HTR-8/SVneo (cell line): ENCODE data around the gene TNRC18.
"Not testable (repeated sequence)": the region's sequence is repeated elsewhere in the genome, so short reads cannot be mapped to it uniquely, and the experiment has no call there.

ENCODE experiments used
- DNase-seq: peaks from one replicate; pipeline ENCODE4 v3.0.0; 2011; ENCODE audit warnings: low spot score, mixed read lengths; ENCODE audit not compliant: insufficient read length
- FAIRE-seq: peaks from 2 replicates; lab custom pipeline; 2011; peaks lifted over from hg19 to GRCh38; lab: Jason Lieb, UNC

The TNRC18 gene

DNA sequence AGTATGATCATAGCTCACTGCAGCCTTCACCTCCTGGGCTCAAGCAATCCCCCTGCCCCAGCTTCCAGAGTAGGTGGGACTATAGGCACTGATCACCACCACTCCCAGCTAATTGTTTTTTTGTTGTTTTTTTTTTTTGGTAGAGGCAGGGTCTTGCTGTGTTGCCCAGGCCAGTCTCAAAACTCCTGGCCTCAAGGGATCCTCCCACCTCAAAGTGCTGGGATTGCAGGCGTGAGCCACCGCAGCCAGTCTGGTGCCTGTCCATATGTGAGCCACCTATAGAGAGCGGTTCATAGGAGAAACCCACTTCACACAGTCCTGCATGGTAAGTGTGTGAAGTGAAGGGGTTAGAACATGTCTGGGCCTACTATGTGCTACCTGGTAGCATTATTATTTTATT is 93.3 kb downstream of the TNRC18 start:
- DNase-seq (no peak), FAIRE-seq (no peak)

DNA sequence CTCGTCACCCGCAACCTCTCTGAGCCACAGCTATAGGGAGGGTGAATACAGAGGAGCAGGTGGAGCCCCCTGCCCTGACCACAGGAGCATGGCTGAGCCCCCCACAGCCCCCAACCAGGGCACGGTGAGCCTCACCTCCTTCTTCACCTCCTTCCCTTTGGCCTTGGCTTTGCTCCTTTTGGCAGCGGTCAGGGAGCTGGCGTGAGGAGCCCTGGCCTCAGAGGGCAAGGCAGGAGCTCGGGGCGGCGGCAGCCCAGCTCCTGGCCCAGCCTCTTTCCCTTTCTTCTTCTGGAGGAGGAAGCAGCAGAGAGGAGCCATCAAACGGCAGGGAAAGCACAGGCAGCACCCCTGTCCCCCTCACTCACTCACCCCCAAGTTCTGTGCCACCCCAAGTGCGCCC is 98.7 kb downstream of the TNRC18 start:
- DNase-seq (no peak), FAIRE-seq (no peak)

DNA sequence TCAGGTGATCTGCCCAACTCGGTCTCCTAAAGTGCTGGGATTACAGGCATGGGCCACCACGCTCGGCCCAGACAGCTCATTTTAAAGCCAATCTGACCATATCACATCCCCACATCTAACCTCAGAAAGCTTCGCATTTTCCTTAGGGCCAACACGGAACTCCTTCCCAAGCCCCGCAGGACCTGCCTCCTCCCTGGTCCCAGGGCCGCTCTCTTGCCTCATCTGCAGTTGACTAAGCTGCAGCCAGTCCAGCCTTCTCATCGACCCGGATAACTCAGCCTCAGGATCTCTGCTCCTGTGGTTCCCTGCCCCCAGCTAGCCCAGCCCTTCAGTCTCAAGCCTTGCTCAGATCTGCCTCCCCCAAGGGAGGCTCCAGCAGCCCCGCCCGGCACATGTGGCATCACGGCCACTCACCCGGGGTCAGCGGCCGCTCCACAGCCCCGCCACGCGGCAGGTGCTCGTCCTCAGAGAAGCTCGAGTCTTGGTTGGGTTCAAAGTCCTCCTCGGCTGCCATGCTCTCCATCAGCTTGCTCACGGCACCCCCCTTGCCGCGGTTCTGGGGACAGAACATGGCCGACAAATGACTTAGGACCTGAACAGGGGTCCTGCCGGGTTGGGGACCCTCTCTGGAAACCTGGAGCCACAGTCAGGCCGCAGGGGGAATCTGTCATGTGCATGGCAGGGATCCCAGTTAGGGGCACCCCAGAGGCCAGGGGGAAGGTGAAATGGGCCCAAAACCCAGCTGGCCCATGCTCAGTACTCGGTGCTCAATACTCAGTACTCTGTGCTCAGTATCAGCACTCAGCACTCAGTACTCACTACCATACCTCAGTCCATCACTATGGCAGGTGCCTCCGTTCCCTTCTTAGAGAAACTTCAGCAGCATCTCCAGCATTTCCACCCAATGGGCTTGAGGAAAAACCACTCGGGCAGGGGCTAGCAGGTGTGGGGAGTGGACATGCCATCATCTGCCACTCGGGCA is 99.5 kb downstream of the TNRC18 start:
- not testable (repeated sequence) for DNase-seq, FAIRE-seq

DNA sequence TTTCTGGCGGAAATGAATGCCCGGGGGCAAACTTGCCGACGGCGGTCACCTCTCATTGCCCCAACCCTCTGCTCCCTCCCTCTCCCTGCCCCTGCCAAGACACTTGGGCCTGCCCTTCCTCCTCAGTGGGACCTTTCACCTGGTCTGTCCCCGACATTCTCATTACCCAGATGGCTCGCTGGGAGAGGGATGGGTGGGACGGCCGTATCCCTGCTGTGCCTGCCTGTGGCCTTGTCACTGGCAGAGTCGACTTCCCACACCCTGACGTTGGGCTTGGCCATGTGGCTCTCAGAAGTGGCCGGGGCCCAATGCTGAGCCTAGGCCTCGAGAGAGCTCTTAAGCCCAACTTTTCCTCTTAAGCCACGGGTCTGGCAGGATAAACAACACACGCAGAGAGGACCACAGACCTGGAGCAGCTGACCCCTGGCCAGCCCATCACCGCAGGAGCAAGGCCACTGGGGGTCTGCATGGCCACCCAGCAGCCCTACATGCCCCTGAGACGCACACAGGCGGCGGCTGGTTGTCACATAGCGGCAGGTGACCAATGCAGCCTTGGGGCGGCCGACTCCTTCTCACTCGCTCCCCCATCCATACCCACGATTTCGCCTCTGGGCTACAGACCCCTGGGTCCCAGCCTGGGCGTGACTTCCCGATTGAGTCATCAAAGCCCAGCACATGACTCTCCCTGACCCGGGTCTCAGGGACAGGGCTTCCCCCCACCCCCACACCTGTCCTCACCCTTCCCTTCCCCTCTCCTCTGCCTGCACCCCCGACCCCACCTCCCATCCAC is 100.8 kb downstream of the TNRC18 start:
- DNase-seq = no peak
- FAIRE-seq = no peak

DNA sequence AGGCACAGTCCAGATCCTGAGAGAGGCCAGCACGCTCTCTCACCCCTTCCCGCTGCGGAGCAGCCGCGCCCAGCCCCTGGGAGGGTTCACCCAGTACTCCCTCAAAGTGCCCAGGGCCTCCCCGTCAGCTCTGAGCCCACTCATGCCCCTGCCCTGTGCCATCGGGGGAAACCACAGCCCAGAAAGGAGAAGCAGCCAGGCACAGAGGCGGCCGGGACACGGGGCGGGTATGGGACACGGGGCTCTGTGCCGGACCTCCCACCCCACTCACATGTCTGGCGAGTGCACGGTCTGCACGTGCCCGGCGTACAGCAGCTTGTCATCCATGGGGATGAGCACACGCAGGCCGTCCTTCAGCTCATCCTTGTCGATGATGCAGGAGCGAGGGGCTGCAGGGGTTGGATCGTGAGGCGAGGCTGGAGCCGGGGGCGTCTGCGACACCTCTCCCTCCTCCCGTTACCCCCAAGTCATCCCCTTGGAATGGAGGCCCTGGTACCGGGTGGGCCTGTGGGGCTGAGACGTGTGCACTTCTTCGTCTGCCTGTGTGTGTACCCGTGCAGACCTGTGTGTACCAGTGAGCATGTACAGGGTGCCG is 102.7 kb downstream of the TNRC18 start:
- FAIRE-seq = no peak
- no peak for DNase-seq

DNA sequence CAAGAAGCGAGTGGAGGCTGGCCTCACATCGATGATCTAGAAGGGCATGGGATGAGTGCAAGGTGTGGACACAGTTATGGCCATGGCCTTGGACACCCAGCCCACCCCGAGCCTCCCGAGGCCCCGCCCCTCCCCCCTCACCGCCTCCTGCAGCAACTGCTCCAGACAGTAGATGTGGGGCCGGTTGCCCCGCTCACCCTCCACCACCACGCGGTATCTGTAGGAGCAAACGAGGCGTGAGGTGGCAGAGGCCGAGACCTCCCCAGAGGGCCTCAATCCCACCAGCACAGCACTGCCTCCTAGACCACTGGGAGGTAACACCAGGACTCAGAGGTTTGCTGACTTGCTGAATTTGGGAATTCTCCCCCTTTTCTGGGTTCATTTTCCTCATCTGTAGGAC is 103.2 kb downstream of the TNRC18 start:
- FAIRE-seq (no peak), DNase-seq (no peak)

DNA sequence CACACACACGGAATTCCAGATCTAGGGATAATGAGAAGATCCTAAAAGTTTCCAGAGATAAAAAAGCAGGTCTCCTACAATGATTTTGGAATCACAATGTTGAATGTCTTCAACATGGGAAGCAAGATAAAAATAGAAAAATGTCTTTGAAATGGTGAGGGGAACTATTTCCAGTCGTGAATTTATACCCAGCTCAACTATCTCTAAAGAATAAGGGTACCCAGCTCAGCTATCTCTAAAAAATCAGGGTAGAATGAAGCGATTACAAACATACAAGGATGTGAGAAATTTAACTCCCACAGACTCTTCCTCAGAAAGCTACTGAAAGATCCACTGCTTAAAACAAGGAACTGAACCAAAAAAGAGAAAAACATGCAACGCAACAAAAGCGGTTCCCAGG is 105.0 kb downstream of the TNRC18 start:
- not testable (repeated sequence) for DNase-seq, FAIRE-seq

DNA sequence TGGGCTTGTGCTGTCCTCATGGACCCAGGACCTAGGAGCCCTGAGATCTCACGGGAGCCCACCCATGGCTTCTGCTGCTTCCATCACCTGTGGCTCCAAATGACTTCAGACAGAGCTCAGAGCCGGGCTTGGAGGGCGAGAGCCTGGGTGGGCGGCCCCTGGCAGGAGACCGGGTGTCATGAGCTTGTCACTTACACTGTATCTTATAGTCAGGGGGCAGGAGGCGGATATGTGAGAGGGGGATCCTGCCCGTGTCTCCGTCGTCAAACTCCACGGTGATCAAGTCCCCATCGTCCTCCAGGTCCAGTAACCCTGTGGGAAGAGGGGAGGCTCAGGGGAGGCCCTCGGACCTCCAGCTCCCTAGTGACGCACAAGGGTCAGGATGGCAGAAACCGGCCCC is 107.9 kb downstream of the TNRC18 start:
- FAIRE-seq (no peak), DNase-seq (no peak)

DNA sequence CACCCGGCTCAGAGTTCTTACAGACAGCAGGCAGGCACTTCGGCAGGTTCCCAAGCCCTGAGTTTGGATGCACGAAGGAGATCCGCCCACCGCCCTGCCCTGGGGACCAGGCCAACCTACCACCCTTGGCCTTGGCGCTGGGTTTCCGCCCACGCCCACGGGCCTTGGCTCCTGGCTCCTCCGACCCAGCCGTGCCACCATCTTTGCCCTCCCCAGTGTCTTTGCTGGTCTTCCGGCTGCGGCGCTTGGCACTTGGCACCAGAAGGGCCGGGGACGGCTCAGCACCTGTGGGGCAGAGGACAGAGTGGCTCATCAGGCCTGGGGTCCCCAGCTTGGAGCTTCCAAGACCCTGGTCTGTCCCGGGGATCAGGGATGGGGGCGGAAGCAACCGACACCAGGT is 108.8 kb downstream of the TNRC18 start:
- FAIRE-seq = no peak
- DNase-seq = no peak

DNA sequence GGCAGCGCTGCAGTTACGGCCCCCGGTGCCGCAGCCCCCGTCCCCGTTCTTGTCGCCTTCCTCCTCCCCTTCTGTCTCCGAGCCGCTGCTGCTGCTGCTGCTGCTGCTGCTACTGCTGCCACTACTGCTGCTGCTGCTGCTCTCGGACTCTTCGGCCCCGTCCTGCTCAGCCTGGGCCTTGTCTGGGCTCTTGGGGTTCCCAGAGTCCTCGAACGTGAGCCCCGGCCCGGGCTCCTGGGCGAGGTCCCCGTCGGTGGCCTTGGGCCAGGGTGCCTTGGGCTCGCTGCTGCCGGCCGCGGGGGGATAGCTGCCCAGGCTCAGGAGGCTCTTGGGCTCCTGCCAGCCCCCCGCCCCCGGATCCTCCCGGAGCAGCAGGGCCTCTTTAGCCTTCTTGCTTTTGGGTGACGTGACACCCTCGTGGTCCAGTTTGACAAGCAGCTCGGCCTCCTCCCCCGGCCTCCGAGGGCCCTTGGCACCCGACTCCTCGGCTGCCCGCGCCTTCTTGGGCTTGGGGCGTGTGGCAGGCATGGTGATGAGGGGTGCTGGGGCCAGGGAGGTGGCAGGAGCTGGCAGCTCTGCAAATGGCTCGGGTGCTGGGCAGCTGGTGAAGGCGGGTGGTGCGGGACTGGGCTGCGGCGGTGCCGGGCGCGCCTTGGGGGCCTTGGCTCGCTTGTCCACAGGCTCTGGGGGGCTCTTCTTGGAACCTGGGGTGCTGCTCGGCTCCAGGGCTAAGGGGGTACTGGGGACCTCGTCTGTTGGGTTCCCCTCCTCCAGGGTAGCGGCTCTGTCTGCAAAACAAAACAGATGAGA is 110.4 kb downstream of the TNRC18 start:
- not testable (repeated sequence) for DNase-seq, FAIRE-seq

DNA sequence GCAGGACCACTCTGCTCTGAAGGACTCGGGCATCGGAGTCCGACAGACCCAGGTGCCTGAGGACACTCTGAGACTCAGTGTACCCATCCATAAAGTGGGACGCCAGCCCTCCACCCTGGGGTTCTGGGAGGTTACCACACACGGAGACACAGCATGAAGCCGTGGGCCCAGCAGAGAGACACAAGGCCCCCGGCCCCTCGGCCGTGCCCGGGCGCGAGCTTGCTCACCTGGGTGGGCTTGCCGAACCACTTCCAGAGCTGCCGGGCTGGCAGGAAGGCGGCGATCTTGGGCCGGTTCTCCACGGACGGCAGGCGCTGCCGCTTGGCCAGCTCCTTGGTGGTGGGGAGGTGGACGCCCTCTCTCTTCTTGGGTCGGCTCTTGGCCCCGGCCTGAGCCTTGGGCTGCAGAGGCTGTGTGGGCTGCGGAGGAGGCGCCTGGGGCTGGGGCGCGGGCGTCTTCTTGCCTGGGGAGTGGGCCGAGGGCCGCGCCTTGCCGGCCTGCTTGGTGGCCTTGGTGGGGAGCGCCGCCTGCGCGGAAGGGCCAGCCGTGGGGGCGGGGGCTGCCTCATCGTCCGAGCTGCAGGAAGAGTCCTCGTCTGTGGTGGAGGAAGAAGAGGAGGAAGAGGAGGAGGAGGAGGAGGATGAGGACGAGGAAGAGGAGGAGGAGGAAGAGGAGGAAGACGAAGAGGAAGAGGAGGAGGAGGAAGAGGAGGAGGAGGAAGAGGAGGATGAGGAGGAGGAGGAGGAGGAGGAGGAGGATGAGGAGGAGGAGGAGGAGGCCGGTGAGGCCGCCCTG is 111.2 kb downstream of the TNRC18 start:
- not testable (repeated sequence) for FAIRE-seq, DNase-seq

DNA sequence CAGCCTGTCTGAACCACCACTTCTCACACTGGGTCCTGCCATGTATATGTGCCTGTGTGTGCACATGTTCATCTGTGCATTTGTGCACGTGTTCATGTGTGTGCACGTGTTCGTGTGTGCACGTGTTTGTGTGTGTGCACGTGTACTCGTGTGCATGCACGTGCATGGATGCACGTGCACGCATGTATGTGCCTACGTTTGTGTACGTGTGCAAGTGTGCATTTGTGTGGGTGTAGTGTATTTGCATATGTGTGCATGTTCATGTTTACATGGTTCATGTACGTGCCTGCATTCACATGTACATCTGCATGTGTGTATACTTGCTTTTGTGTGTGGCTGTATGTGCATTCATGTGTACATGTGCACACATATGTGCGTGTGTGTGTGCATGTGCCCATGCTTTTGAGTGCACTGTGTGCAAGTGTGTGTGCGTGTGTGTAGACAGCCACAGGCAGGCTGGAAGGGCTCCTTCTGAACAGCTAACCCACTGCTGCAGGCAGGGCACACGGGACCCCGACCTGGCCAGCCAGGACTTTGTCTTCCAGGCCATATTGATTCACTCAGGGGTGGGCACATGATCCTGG is 112.7 kb downstream of the TNRC18 start:
- FAIRE-seq (peak; percentile 98), DNase-seq (no peak)

DNA sequence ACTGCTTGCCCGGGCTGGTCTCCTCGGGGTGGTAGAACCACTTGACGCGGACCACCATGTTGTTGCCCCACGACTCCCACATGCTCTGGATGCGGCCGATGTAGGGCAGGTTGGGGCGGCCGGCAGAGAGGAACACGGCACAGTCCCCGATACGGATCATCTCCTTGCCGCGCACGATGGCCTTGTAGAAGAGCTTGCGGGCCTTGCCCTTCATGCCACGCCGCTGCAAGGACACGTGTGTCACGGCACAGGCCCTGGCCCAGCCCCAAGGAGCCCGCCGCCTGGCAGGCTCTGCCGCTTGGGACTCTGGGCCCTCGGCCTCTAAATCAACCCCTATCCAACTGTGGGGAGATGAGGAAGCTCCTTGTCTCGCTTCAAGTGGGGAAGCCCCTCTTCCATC is 114.5 kb downstream of the TNRC18 start:
- DNase-seq (no peak), FAIRE-seq (no peak)

DNA sequence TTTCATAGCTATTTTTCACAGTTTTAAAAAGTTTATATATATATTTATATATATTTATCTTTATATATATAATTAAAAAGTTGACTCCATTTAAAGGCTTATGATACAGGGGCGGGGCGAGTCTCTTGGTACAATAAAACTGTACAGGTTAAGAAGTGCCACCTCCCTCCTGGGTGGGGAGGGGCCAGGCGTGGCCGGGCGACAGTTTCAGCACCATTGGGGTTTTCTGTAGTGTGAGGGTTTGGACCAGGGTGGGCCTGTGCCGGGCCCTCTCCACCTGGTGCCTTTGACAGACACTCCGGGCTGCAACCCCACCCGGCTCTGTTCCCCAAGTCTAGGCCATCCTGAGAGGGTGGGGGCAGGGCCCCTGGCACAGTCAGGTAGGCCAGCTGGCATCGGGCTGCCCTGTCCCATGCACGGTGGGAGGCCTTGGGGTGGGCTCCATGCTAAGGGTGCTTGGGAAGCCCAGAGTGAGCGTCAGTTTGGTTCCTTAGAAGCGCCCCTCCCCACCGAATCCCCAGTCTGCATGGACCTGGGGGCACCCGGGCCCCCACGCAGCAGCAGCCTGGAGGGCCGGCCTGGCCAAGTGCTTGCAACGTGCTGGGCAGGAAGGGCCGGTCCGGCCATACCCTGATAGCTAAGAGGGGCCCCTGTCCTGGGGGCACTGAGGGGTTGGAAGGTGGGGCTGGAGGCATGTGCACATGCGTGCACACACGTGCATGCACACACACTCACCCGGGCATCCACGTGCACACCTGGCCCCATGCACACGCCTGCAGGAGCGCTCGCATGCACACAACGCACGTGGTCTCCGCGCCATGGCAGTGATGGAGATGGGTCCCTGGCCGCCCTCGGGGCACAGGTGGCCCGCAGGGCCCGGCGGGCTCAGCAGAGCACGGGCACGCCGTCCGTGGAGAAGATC is 116.2 kb downstream of the TNRC18 start:
- FAIRE-seq, DNase-seq: not testable (repeated sequence)

DNA sequence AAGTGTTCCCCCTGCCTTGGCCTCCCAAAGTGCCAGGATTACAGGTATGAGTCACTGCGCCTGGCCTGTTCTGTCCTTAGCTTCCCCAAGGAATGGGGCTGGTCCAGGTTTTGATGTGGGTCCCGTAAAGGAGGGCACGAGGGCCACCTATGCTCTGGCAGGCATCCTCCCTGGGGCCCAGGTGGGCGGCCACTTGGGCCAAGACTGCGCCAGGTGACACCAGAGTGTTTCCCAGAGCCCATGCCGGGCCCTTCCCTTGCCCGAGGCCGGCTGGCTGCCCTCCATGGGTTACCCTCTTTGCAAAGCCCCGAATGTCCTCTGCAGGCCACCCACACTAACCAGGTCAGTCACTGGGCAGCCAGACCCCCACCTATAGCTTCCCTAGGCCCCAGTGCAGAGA is 118.6 kb downstream of the TNRC18 start:
- DNase-seq, FAIRE-seq: not testable (repeated sequence)

DNA sequence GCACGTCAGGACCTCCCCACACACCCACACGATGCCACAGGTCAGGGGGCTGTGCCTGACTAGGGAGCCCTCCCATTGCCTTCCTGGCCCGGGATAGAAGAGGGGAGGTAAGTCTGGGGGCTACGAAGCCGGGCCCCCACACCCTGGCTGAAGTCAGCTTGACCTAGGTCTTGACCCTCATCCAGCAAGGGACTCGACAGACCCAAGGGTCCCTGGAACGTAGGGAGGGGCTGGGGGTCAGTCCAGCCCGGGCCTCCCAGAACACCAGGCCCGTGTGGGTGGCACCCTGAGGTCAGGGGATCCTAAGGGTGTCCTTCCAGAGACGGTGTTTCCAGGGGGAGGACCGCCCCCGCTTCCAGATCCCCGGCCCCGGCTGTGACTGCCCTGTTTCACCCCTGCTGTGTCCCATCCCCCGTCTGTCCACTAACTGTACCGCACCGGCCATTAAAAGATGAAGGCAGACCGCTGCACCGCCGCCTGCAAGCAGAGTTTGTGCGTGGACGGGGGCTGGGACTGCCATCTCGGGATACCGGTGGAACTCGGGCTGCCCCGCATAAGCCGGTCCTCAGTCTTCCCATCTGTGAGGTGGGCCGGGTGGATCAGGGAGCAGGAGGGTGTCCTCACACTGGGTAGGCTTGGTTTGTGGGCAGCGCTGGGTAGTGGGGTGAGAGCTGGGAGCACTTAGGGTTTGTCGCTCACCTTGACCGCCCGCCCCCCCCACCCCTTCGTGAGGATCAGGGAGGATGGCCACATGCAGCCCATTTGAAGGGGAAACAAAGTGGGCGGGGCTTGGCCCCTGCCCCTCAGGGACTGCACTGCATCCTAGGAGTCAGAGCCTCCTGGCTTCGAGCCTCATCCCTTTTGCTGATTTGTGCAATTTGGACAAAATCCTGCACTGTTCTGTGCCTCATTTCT is 119.8 kb downstream of the TNRC18 start:
- DNase-seq (no peak), FAIRE-seq (no peak)

DNA sequence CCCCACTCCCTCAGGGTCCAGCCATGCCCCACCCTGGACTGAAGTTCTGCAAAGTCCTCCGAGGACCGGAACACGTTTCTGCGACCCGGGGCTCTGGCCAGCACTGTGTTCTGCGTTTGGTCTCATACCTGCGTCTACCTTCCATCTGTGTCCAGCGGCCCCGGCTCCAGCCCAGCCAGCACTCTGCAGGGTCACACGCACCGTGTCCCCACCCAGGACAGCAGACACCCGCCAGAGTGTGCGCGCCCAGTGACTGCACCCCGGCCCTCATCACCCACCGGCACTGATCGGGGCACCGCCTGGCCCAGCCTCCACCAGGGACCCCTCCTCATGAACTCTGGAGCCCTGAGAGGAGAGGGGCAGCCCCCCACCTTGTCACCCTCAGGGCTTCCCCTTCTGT is 120.6 kb downstream of the TNRC18 start:
- FAIRE-seq = no peak

More for the DNA sequence above, 120.6 kb downstream of the TNRC18 start:
- no peak for DNase-seq
